Measurements from ENCODE around the gene ERO1B. TPM values are rescaled to one million over a fixed set of nuclear protein-coding genes. Genes with fewer than 3 reads are reported as not detected.

The ERO1B gene
- total RNA-seq, 4 donors from 2014 or later, result 2.0 to 5.5 (median 3.9) TPM

- intact Hi-C loops (cut with DNase I; ENCODE audit: low total_unique reads), result no loop called here
- no peak overlapping the region for H3K4me3 ChIP-seq (ENCODE audit: low read depth, poor library complexity, severe bottlenecking)
- TF ChIP-seq POLR2A (IDR thresholded peaks at IDR 0.05), result no peak
- DNase-seq (ENCODE audit: low spot score in 2 of 2), result no peak
- 88 to 95% methylated on average over 6 of the region's 6 CpGs for WGBS, 2 donors
Observed at GRCh38 chr1:236179634-236180033, 102.1 kb downstream of the ERO1B start.

- peak in 1 of 2 donors; percentile 52 for DNase-seq (ENCODE audit: low spot score in 2 of 2)
- H3K4me3 ChIP-seq (ENCODE audit: low read depth, poor library complexity, severe bottlenecking), result no peak overlapping the region
- no peak for TF ChIP-seq POLR2A (IDR thresholded peaks at IDR 0.05)
- TF ChIP-seq, protein P1, sequence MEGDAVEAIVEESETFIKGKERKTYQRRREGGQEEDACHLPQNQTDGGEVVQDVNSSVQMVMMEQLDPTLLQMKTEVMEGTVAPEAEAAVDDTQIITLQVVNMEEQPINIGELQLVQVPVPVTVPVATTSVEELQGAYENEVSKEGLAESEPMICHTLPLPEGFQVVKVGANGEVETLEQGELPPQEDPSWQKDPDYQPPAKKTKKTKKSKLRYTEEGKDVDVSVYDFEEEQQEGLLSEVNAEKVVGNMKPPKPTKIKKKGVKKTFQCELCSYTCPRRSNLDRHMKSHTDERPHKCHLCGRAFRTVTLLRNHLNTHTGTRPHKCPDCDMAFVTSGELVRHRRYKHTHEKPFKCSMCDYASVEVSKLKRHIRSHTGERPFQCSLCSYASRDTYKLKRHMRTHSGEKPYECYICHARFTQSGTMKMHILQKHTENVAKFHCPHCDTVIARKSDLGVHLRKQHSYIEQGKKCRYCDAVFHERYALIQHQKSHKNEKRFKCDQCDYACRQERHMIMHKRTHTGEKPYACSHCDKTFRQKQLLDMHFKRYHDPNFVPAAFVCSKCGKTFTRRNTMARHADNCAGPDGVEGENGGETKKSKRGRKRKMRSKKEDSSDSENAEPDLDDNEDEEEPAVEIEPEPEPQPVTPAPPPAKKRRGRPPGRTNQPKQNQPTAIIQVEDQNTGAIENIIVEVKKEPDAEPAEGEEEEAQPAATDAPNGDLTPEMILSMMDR (IDR thresholded peaks at IDR 0.05), result no peak
- intact Hi-C loops (cut with DNase I; ENCODE audit: low total_unique reads), result no loop called here
- 74 to 81% methylated on average over 18 of the region's 18 CpGs for WGBS, 2 donors
Observed at GRCh38 chr1:236176337-236177336, 105.1 kb downstream of the ERO1B start.

- TF ChIP-seq POLR2A (IDR thresholded peaks at IDR 0.05), result no peak
- TF ChIP-seq, protein P1 (IDR thresholded peaks at IDR 0.05), result no peak
- intact Hi-C loops (cut with DNase I; ENCODE audit: low total_unique reads), result no loop called here
- WGBS, 2 donors, result 86 to 93% methylated on average over 12 of the region's 12 CpGs
- DNase-seq (ENCODE audit: low spot score in 2 of 2), result peak in 1 of 2 donors; percentile 36
- H3K4me3 ChIP-seq (ENCODE audit: low read depth, poor library complexity, severe bottlenecking), result no peak overlapping the region
Observed at GRCh38 chr1:236175642-236176336, 106.0 kb downstream of the ERO1B start.

DNA sequence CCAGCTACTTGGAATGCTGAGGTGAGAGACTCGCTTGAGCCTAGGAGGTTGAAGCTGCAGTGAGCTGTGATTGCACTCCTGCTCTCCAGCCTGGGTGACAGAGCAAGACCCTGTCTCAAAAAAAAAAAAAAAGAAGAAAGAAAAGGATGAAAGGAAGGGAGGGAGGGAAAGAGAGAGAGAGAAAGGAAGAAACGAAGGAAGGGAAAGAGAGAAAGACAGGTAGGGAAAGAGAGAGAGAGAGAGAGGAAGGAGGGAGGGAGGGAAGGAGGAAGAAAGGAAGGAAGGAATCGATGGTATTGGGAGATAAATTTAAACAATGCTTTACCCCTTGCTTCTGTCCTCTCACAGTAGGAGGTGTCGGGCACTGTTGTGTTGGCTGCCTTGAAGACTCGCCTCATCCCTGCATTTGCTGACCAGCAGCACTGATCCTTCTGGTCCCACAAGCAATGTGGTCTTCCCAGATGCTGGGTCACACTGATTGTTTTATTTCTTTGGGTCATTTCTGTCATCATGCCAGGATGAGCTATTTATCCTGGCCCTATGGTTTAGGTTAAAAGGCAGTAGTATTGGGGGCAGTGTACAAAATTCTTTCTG lies 108.5 kb downstream of the ERO1B start:
- TF ChIP-seq, protein P1 (IDR thresholded peaks at IDR 0.05), result no peak
- TF ChIP-seq POLR2A (IDR thresholded peaks at IDR 0.05), result no peak
- 79 to 86% methylated on average over 5 of the region's 5 CpGs for WGBS, 2 donors
- intact Hi-C loops (cut with DNase I; ENCODE audit: low total_unique reads), result no loop called here

GRCh38 chr1:236172041-236172579 lies 109.6 kb downstream of the ERO1B start:
- TF ChIP-seq, protein P1 (IDR thresholded peaks at IDR 0.05), result no peak
- TF ChIP-seq POLR2A (IDR thresholded peaks at IDR 0.05), result no peak
- DNase-seq (ENCODE audit: low spot score in 2 of 2), result no peak
- H3K4me3 ChIP-seq (ENCODE audit: low read depth, poor library complexity, severe bottlenecking), result no peak overlapping the region
- intact Hi-C loops (cut with DNase I; ENCODE audit: low total_unique reads), result no loop called here

More for the DNA sequence above, 108.5 kb downstream of the ERO1B start:
- no peak for DNase-seq (ENCODE audit: low spot score in 2 of 2)
- H3K4me3 ChIP-seq (ENCODE audit: low read depth, poor library complexity, severe bottlenecking), result no peak overlapping the region

Measured in lower leg skin (tissue), 4 donors.